ENCODE measurements around the gene CLDN19. TPM values are rescaled to one million over a fixed set of nuclear protein-coding genes. Genes with fewer than 3 reads are reported as not detected.

Gene CLDN19
- total and polyA plus RNA-seq, 2 of the 8 experiments (the other 6 are each of a cell fraction or from before 2014, with no cell fraction given), result 9.7 to 17.2 TPM

DNA sequence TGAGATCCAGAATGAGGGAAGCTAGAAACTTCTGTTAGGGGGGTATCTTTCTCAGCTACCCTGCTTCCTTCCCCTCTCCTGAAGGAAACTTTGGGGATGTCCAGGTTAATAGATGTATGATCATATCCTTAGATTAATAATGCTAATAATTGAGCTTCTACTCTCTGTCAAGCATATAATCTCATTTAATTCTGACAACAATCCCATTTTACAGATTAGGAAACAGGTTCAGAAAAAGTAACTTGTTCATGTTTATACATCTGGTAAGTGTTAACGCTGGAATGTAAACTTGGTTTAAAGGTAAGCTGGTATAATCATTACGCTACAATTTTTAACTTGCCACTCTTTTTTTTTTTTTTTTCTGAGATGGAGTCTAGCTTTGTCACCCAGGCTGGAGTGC lies 43.1 kb upstream of the CLDN19 start:
- Histone ChIP-seq H3K79me2 (ENCODE audit: control insufficient read depth in 1 of 2, insufficient read depth in 2 of 2, low read length in 2 of 2) (no peaks in the 10 kb centered on the region), H3K23me2 (ENCODE audit: low read depth, low read length) (no peaks in the 10 kb centered on the region), H3K4ac (replicated peaks; ENCODE audit: insufficient read length, low read depth, low read length) (no peak overlapping the region), H2BK120ac (replicated peaks; ENCODE audit: low read depth, low read length) (no peak overlapping the region), H3K4me3 (ENCODE audit: extremely low read depth in 1 of 4, insufficient read depth in 2 of 4, low read depth in 3 of 4, low read length in 4 of 4) (no peak overlapping the region), H2BK5ac (ENCODE audit: low read depth, low read length) (no peak overlapping the region), H3K27ac (ENCODE audit: low read depth, low read length) (no peak overlapping the region), H3K79me1 (ENCODE audit: low read depth, low read length) (no peaks in the 10 kb centered on the region), H3K4me1 (replicated peaks in 1 of 4; ENCODE audit: control insufficient read depth in 3 of 4, insufficient read depth in 4 of 4, low read length in 3 of 4) (peaks cover 0 to 8% (median under 1%) of the 10 kb centered on the region in 4 experiments; a peak in 2 of 7 replicates), H2BK12ac (ENCODE audit: low read depth, low read length) (no peak overlapping the region), H4K8ac (ENCODE audit: extremely low read depth, insufficient read depth, low read length) (no peak overlapping the region), H3K9me3 (ENCODE audit: insufficient read depth in 2 of 2, low read depth in 1 of 2, low read length in 1 of 2) (no peaks in the 10 kb centered on the region), H3K36me3 (ENCODE audit: control insufficient read depth in 2 of 4, insufficient read depth in 4 of 4, low read length in 3 of 4) (peaks cover 0 to 13% (median 3%) of the 10 kb centered on the region in 4 experiments; a peak in 4 of 8 replicates), H2AFZ (ENCODE audit: low read length) (no peak overlapping the region), H3K4me2 (ENCODE audit: insufficient read depth in 1 of 2, low read depth in 2 of 2, low read length in 2 of 2) (no peak overlapping the region), H3K27me3 (replicated peaks in 1 of 4; ENCODE audit: control insufficient read depth in 3 of 4, extremely low read depth in 1 of 4, insufficient read depth in 3 of 4, low read length in 3 of 4) (no peaks in the 10 kb centered on the region), H2BK15ac (ENCODE audit: low read length) (no peak overlapping the region), H4K5ac (ENCODE audit: insufficient read length, low read depth, low read length) (no peak overlapping the region), H3K14ac (ENCODE audit: insufficient read length) (no peak overlapping the region), H4K91ac (replicated peaks; ENCODE audit: insufficient read length, low read length) (no peak overlapping the region), H3K9ac (replicated peaks in 1 of 4; ENCODE audit: extremely low read depth in 1 of 4, low read depth in 3 of 4, low read length in 3 of 4) (no peak overlapping the region), H2AK5ac (ENCODE audit: low read depth, low read length) (no peak overlapping the region), H3K56ac (replicated peaks; ENCODE audit: insufficient read length, low read depth, low read length) (no peak overlapping the region), H3K18ac (ENCODE audit: extremely low read depth, low read length) (no peak overlapping the region), H2BK20ac (ENCODE audit: low read length) (no peak overlapping the region), H3K23ac (ENCODE audit: insufficient read length) (no peak overlapping the region), H4K20me1 (replicated peaks in 1 of 2; ENCODE audit: control insufficient read depth in 1 of 2, insufficient read depth in 2 of 2, low read length in 2 of 2) (peaks cover 0 to 2% of the 10 kb centered on the region in 2 experiments)
- WGBS, 2 experiments (ENCODE audit: extremely low coverage in 1 of 2, insufficient coverage in 1 of 2, insufficient read length in 1 of 2, insufficient replicate concordance in 2 of 2, low coverage in 1 of 2, low lambda C conversion rate in 2 of 2, missing lambda C conversion rate in 1 of 2), result 87% methylated on average over 2 of the region's 2 CpGs; no CpG with 5 or more reads in 1 of the 2 experiments
- ChIA-PET CTCF (ENCODE audit: partially characterized antibody) (interaction anchor here (1.1 to 4.7 kb wide), 3 partner anchors 10 to 291 kb away, joined by 3 to 22 read pairs (median 4); no protein-coding TSS in a partner anchor), POLR2A (ENCODE audit: partially characterized antibody) (interaction anchor here (0.9 to 2.3 kb wide), 2 partner anchors 11 to 63 kb away, joined by 3 to 9 read pairs; partner anchors contain the start of gene ZNF691)
- FAIRE-seq (no peak), DNase-seq (ENCODE audit: low read depth in 1 of 2, low spot score in 2 of 2) (no peak)
- TF ChIP-seq CHD2 (IDR thresholded peaks at IDR 0.05; ENCODE audit: low read length), result no peak
- no peak for TF ChIP-seq NRF1 (IDR thresholded peaks at IDR 0.05; ENCODE audit: low read depth, low read length)
- no peak for TF ChIP-seq SP4 (IDR thresholded peaks at IDR 0.05; ENCODE audit: low read length)
- TF ChIP-seq SIRT6 (IDR thresholded peaks at IDR 0.05; ENCODE audit: low read length), result no peak
- no peak for TF ChIP-seq TAF7 (optimal IDR thresholded peaks at IDR 0.05; ENCODE audit: borderline replicate concordance, low read depth, low read length)
- no peak for TF ChIP-seq RAD21 (IDR thresholded peaks at IDR 0.05 in 1 of 2, conservative IDR thresholded peaks at IDR 0.05 in 1 of 2; ENCODE audit: low read depth in 2 of 2, low read length in 2 of 2)
- no peak for TF ChIP-seq SP1 (IDR thresholded peaks at IDR 0.05; ENCODE audit: low read depth, low read length)
- TF ChIP-seq, protein P1, sequence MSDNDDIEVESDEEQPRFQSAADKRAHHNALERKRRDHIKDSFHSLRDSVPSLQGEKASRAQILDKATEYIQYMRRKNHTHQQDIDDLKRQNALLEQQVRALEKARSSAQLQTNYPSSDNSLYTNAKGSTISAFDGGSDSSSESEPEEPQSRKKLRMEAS (IDR thresholded peaks at IDR 0.05), result no peak
- no peak for TF ChIP-seq GTF2F1 (IDR thresholded peaks at IDR 0.05; ENCODE audit: borderline replicate concordance, low read depth, low read length)
- no peak for TF ChIP-seq KDM4A (IDR thresholded peaks at IDR 0.05; ENCODE audit: low read depth, low read length, severe bottlenecking)
- TF ChIP-seq NANOG (IDR thresholded peaks at IDR 0.05; ENCODE audit: insufficient read depth, low read depth, low read length, poor library complexity, severe bottlenecking), result no peak

All from H1 (cell line).